HG02610 (cell line): ENCODE data around the gene SHC2.
"Not testable (repeated sequence)": the region's sequence is repeated elsewhere in the genome, so short reads cannot be mapped to it uniquely, and the experiment has no call there.

Source experiments
- ATAC-seq: cut with Tn5 transposase; IDR thresholded peaks from one replicate; pipeline ENCODE4 v1.9.1; 2021; ENCODE audit warnings: mild to moderate bottlenecking, moderate library complexity; ENCODE audit not compliant: unreplicated experiment

The SHC2 gene

DNA sequence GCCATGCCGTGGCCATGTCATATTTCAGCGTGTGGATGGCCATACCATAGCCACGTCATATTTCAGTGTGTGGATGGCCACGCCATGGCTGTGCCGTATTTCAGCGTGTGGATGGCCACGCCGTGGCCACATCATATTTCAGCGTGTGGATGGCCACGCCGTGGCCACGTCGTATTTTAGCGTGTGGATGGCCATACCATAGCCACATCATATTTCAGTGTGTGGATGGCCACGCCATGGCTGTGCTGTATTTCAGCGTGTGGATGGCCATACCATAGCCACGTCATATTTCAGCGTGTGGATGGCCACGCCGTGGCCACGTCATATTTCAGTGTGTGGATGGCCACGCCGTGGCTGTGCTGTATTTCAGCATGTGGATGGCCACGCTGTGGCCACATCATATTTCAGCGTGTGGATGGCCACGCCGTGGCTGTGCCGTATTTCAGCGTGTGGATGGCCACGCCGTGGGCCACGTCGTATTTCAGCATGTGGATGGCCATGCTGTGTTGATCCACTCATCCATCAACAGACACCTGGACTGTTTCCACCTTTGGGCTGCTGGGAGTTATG lies 9.8 kb downstream of the SHC2 start:
- ATAC-seq, result not testable (repeated sequence)

DNA sequence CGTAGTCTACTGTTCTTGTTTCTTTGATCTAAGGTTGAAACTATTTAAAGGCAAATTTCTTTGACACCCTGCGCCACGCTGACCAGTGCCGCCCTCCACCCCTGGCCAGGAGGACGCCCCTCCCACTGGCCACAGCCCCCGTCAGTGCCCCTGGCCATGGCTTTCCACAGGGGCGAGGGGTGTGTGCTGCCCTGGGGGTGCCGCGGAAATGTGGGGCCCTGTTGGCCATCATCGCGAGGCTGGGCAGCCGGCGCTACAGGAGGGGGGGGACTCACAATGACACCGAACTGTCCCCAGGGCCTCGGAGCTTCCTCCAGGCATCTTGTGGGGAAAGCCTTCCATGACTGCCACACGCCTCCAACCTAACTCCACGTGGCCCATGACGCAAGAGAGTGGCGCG lies 10.9 kb downstream of the SHC2 start:
- no peak for ATAC-seq

DNA sequence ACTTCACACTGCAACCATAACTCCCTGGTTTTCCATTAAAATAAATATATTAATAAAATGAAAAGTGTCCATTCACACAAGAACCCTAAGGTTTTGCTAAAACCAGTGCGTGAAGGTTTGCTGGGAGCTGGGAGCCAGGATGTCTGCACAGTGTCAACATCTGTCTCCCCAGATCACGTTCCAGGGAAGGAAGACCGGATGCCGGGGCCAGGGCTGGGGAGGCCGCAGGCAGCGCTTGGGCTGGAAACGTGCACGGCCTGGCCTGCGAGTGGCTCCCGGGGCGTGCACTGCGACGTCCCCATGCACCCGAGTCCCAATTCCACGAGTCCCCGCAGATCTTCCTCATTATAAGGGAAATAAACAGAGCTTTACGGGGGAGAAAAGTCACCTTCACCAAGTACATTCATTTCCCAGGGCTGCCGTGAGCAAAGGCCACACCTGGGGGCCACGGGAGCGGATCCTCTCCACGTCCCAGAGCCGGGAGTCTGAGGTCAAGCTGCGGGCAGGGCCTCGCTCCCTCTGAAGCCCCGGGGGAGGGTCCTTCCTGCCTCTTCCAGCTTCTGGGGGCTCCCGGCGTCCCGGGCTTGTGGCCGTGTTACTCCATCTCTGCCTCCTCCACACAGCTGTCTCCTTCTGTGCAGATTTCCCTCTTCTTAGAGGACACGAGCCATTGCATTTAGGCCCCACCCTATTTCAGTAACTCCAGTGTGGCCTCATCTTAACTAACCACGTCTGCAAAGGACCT lies 12.8 kb downstream of the SHC2 start:
- no peak for ATAC-seq

DNA sequence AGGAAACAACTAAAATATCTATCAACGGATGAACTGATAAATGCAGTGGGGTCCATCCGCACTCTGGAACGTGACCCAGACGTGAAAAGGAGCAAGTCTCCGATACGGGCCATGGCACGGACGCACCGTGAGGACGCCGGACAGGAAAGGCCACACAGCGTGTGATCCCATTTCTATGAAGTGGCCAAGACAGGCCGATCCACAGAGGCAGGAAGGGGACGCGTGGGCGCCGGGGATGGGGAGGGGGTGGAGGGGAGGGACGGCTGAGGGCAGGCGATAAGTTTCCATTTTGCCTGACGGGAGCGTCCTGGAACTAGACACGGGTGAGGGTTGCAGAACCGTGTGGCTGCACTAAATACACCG lies 13.8 kb downstream of the SHC2 start:
- ATAC-seq, result no peak

DNA sequence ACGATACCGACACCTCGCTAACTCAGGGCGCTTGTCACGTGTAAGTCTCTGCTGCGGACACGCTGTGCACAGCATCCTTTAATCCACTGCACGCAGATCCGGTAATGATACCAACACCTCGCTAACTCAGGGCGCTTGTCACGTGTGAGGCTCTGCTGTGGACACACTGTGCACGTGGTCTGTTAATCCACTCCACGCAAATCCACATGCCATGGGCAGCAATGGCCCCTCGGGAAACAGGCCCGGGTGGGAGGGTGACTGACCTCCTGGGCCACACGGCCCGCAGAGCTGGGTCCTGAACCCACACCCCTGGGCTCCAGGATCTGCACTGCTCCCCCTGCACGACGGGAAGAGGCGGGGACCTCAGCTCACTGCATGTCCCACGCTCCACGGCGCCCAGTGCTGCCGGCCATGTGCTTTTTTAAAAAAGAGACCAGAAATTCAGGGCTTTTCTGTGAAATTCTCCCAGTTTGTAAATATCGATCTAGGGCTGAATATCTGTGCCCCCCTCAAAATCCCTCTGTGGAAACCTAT lies 16.1 kb downstream of the SHC2 start:
- no peak for ATAC-seq

DNA sequence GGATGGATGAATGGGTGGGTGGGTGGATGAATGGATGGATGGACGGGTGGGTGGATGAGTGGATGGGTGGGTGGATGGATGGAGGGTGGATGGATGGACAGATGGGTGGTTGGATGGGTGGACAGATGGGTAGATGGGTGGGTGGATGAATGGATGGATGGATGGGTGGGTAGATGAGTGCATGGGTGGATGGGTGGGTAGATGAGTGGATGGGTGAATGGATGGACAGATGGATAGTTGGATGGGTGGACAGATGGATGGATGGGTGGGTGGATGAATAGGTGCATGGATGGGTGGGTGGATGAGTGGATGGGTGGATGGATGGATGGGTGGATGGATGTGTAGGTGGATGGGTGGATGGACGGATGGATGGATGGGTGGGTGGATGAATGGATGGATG lies 17.8 kb downstream of the SHC2 start:
- no peak for ATAC-seq

DNA sequence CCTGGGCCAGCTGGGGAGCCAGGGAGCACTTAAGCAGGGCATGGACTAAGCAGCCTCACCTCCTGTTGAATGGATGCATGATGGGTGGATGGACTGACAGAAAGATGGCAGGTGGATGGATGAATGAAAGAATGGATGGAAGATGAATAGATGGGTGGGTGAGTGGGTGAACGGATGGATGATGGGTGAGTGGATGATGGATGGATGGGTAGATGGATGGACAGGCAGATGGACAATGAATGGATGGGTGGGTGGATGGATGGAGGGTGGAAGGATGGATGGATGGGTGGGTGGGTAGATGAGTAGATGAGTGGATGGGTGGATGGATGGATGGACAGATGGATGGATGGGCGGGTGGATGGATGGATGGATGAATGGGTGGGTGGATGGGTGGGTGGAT lies 18.7 kb downstream of the SHC2 start:
- no peak for ATAC-seq

DNA sequence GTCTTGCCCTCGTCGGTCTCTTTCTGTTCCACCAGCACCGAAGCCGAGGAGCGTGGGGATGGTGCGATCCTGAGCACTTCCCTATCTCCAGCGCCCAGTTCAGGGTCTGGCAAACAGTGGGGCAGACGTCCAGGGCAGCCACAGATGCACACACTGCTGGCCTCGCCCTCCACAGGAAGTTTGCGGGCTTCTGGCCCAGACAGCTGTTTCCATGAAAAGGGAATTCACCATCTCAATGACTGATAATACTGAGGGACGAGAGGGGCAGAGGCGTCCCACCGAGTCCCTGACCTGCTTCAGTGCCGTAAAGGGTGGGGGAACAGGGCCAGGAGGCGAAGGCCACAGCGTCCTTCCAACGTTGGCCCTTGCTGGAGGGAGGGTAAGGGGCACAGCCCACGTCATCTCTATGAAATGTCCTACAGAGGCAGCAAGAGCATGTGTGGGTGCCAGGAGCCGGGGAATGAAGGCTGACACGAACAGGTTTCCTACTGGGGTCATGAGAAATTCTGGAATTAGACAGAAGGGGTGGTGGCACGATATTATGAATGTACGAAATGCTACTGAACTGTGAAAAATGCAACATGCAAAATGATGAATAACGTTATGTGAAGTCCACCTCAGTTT lies 19.5 kb downstream of the SHC2 start:
- ATAC-seq, result no peak

DNA sequence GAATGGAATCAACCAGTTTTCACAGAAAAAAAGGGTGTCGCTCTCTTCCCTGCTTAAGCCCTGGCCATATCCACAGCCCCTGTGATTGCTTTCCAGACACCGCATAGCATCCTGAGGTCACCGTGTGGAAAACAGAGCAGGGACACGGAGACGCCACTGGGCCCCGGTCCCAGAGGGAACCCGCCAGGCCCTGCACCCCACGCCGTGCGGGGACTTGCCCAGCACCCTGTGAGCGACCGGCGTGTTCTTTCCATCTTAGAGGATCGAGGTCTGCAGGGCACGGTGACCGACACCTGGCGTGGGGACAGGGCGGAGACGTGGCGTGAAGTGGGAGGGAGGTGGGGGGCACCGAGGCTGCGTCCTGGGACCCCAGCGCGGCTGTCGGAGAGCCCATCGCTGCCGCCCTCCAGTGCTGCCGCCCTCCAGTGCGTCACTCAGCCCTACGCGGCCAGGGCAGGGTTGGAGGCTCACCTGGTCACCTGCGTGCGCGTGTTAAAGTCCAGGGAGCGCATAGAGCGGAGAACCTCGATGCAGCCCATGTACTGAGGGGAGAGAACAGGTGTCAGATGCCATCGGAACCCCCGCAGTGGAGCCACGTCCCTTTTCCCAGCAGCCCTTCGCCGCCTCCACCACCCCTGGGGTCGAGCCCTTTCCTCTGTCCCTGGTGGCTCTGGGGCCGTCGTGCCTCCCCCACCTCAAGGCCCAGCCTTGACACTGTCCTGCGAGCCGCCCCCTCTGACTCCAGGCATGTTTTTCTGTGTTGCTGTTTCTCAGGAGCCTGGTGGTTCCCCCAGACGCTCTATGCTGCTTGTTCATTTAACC lies 20.2 kb downstream of the SHC2 start:
- no peak for ATAC-seq

DNA sequence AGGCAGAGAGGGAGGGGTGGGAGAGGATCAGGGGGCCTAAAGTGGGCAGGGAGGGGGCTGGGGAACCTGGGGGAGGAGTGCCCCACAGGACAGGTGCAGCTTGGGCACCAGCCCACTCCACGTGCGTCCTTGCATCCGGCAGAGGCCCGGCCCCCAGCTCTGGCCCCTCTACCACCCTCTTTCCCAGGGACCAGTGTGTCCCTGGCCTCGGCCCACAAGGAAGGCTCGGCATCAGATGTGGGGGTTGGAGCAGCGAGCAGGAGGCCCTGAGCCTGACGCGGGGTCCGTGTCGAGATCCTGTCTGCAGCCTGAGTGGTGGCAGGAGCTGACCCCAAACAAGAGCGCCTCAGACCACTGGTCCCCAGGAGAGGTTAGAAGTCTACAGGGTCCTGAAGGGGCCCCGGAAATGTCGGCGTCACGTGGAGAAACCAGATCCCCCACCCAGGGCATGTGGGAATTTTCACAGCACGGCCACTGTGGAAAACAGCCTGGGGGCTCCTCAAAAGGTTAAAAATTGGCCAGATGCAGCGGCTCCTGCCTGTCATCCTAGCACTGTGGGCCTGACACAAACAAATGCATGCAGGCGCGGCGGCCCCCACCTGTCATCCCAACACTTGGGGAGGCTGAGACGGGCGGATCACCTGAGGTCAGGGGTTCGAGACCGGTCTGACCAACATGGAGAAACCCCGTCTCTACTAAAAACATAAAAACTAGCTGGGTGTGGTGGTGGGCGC lies 21.5 kb downstream of the SHC2 start:
- no peak for ATAC-seq

DNA sequence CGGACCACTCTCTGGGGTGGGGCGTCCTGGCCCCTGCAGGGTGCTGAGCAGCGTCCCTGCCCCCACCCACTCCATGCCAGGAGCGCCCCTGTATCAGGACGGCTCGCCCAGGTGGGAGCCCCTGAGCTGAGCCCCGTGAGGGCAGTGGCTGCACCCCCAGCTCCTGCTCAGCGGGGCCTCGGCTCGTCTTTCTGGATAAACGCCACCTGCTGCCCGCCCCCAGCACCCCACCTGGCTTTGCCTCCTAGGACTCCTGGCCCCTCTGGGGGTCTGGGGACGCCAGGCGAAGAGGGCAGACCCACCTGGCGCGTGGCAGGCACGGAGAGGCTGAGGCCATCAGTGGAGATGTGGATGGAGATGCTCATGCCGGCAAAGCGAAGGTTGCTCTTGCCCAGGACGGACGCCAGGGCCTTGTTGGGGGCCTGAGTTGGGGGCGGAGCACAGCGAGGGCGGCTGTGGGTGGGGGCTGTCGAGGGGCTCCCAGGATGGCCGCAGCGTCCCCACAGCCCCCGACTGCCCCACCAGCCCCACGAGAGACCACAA lies 22.3 kb downstream of the SHC2 start:
- ATAC-seq, result no peak

DNA sequence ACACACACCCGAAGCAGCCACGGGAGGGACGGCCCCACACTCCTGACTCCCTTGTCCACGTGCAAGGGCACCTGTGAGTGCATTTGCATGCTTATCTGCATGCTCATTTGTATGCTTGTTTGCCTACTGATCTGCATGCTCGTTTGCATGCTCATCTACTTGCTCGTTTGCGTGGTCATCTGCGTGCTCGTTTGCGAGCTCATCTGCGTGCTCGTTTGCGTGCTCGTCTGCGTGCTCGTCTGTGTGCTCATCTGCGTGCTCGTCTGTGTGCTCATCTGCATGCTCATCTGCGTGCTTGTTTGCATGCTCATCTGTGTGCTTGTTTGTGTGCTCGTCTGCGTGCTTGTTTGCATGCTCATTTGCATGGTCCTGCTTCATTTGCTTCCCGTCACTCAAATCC lies 23.8 kb downstream of the SHC2 start:
- no peak for ATAC-seq

DNA sequence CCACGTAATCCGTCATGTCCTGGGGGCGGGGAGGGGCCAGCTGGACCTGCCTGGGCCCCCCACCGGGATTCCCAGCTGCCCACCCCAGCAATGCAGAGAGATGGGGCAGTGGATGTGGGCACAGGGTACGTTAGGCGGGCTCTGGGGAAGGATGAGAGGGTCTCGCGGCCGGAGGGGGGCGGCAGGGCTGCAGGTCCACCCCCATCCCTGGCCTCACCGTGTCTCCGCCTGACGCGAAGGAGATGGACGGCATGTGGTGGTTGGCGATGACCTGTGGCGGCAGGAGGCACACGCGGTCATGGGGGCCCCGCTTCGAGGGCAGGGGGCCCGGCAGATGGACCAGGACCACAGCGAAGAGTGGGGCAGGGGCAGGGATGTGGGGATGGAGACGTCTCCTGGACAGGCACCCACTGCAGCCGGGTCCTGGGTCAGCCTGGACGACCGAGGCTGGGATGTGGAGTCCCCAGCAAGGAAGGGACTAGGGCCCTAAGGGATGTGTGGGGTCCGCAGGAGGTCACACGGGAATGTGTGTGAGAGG lies 24.4 kb downstream of the SHC2 start:
- no peak for ATAC-seq

DNA sequence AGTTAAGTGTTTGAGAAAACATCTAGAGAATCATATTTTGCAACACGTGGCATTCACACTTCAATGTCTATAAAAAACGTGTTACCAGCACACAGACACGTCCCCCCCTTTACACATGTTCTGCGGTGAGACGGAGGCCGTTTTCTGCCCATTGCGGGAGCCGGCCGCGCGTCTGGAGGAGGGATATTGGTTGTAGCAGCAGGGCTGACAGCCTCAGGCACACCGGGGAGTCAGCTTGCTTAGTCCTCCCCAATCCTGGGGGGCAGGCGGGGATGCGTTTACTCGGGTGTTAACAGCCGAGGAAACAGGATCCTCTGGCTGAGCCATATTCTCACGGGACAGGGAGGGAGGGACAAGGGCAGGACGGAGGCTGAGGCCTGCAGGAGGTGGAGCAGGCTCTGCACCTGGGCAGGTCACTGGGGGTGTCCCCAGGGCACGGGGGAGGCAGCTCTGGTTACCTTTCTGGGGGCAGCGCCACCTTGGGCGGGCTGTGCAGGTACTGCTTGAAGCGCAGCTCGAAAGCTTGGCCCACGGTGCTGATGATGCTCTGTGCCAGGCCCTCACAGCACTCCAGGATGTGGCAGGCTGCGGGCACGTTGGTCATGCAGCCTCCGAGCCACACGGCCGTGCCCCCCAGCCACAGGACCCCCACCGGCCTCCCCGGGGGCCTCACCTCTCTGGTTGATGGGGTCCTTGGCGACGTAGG lies 25.0 kb downstream of the SHC2 start:
- ATAC-seq, result no peak

DNA sequence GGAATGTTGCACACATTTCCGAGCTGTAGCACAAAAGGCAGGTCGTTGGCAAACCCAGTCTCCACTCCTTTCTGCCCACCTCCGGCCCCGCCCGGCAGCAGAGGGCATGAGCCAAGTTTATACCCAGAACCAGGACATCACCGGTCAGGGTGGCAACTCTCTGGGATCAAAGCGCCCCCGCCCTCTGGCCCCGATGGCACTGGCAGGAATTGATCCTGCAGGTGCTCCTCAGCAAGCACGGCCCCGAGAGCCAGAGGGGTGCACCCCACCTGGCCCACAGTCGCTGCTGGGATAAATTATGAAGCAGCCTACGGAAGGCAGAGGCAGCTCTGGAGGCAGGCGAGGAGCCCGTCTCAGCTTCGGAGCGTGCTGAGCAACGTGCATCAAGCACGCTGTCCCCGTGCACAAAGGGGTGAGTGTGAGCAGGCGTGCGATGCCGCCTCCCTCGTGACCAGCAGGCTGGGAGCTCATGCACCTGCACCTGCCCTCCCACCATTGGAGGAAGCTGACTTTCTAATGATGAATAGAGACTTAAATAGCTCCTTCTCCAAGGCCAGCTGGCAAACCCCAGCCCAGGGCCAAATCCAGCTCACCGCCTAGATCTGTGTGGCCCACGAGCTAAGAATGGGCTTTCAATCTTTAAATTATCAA lies 25.7 kb downstream of the SHC2 start:
- ATAC-seq, result no peak

DNA sequence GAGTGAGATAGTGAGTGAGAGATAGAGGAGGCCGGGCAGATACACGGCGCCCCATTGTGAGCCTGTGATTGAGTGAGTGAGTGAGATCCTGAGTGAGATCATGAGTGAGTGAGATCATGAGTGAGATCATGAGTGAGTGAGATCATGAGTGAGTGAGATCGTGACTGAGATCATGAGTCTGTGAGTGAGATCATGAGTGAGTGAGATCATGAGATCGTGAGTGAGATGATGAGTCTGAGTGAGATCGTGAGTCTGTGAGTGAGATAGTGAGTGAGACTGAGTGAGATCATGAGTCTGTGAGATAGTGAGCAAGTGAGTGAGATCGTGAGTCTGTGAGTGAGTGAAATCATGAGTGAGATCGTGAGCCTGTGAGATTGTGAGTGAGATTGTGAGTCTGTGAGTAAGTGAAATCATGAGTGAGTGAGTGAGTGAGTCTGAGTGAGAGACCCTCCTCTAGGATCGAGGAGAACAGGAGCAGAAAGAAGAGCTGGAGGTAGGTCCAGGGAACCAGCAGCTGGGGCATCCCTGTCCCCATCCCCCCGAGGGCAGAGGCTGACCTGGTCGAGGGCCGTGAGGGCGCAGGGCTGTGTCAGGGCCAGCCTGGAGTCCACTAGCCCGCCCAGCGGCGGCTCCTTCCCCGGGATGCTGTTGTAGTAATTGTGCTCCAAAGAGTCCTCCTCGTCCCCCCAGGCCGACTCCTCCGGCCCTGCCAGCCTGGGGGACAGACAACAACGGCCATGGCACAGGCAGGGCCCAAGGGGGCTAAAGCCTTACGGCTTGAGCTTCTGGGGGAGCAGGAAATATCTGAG lies 26.5 kb downstream of the SHC2 start:
- ATAC-seq, result no peak

DNA sequence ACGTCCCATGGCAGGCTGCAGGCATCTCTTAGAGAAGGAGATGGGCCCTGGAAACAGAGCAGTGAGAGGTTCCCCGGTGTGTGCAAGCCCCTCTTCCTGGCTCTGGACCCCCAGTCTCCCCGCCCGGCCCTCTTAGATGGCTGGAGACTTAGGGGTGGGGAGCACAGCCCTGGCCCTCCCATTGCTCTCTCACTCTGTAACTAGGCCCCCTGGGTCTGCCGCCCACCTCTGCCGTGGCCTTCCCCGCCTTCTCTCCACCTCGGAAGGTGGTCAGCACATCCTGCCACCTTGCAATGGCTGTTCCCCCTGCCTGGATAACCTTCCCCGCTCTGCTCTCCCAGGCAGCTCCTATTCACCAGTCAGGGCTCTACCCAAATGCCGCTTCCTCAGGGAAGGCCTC lies 30.1 kb downstream of the SHC2 start:
- ATAC-seq, result no peak

DNA sequence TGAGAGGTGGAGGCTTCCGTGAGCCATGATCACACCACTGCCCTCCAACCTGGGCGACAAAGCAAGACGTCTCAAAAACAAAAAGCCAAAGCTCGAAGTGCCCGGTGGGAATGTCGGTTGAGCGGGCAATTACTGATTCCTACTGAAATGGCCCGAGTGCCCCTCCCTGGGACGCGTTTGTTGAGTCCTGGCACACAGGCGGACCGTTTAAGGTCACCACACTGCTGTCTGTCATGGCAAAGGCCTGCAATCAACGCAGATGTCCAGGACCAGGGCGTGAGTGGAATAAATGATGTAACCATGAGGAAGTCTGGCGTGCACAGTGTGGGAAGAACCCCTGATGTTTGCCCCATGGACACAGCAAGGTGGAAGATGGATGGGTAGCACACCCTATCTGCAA lies 32.7 kb downstream of the SHC2 start:
- no peak for ATAC-seq
